ENCODE measurements around the gene FGF9.
A peak's percentile ranks its signal among the peaks of the same experiment; 100 is the strongest.

Gene FGF9

DNA sequence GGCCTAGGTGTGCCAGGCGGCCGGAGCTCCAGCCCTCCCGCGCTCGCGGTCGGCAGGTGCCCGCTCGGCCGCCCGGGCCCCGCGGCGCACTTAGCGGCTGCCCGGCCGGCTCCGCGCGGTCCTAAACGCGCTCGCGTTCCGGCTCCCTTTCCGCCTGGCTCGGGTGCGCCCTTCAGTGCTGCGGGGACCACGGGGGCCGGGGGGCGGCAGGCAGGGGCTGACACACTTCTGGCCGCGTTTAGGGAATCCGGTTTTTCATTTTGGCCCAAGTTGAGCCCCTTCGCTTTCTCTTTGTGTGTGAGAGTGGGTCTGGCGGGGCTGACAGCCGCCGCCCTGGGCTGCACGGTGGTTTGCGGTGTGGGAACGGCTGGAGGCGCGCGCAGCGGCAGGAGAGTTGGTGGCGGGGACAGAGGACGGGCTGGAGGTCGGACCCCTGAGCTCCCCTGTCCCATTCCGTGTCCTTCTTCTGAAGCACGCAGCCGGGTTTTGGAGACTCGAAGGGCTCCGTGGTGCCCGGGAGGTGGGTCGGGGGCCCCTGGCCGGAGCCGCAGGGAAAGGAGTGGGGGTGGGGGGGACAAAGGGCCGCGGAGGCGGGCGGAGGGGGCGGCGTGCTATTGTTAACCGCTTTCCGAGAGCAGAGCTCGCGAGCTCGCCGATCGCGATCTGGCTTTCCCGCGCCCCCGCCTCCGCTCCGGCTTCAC lies 3.1 kb downstream of the FGF9 start:
- Histone ChIP-seq H3K4me1 (peaks cover 34% of the 10 kb centered on the region), H3K27ac (peak overlapping the region; percentile 97), H3K4me3 (peak overlapping the region; percentile 80), H4K20me1 (peaks cover 60% of the 10 kb centered on the region), H3K4me2 (peak overlapping the region; percentile 90), H3K9ac (peak overlapping the region; percentile 97), H3K27me3 (no peaks in the 10 kb centered on the region), H3K9me3 (no peaks in the 10 kb centered on the region), H3K36me3 (peaks cover 21% of the 10 kb centered on the region; the same call in 1 of the 2 replicates)
- no peak for TF ChIP-seq Cebpa-rat (IDR thresholded peaks at IDR 0.05)

DNA sequence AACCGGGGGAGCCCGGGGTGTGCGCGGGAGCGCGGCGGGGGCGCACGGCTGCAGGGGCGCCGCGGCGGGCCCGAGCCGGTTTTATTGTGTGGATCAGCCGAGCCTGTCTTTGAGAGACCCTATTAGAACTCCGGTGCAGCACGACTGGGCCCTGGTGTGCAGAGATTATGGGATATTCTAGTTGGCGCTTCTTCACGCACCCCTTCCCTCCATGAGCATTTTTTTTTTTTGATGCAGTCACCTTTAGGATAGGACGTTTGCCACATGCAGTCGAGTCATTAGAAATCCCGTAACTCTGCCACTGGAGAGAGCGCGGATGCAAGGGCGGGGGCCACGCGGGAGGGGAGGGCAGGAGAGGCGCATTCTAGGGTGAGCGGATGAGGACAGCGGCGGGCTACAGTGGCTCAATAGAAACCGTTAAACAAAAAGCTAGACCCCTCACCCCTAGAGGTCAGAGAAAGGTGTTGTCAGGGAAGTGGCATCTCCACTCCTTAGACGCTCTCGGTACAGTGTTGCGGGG lies 3.7 kb downstream of the FGF9 start:
- peak overlapping the region; percentile 59 for H3K4me2 ChIP-seq
- no peaks in the 10 kb centered on the region for H3K9me3 ChIP-seq
- H3K4me3 ChIP-seq = peak overlapping the region; percentile 80
- peaks cover 23% of the 10 kb centered on the region; the same call in 1 of the 2 replicates for H3K36me3 ChIP-seq
- peaks cover 66% of the 10 kb centered on the region for H4K20me1 ChIP-seq
- H3K27ac ChIP-seq = peak overlapping the region; percentile 97
- H3K27me3 ChIP-seq = no peaks in the 10 kb centered on the region
- H3K9ac ChIP-seq = peak overlapping the region; percentile 97
- peaks cover 39% of the 10 kb centered on the region for H3K4me1 ChIP-seq
- TF ChIP-seq Cebpa-rat (IDR thresholded peaks at IDR 0.05) = no peak

DNA sequence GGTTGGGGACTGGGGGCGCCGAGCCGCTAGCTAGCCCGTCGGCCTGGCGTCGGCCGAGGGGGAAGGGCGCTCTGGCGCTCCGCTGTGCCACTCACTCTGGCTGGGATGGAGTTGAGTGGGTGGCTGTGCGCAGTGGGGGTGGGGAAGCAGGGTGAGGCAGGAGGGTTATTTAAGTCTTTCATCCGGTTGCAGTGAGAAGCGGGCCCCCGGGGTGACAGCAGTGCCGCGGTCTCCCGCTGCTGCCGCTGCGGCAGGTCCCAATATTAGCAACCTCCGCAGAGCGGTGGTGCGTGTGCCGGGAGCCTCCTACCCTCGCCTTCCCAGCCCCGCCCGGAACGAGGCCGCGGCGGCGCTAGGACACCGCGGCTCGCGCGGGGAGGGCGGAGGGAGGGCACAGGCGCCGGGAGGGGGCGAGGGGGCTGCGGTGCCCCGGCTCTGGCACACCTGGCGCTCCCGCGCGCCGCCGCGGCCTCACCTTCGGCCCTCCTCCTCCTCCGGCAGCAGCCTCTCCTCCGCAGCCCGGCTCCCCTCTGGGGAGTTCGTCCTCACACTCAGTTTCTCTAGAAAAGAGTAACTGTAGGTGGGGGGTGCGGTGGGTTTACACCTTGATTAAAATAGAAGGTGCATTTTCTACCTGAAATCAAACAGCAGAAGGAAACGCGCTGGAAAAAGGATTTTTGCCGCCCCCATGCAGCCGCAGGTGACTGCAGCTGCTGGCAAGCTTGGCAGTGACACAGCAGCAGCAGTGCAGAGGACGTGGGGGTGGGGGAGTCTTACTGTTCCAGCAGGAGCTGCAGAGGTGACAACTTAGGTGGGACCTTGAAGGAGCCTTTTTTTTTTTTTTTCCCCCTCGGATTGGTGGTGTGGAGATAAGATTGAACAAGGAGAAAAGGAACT lies 4.5 kb downstream of the FGF9 start:
- Histone ChIP-seq H3K4me2 (peak overlapping the region; percentile 97), H3K9me3 (no peaks in the 10 kb centered on the region), H3K4me3 (peak overlapping the region; percentile 80), H3K36me3 (peaks cover 27% of the 10 kb centered on the region; the same call in 1 of the 2 replicates), H4K20me1 (peaks cover 74% of the 10 kb centered on the region), H3K27me3 (no peaks in the 10 kb centered on the region), H3K4me1 (peaks cover 44% of the 10 kb centered on the region), H3K9ac (peak overlapping the region; percentile 82), H3K27ac (peak overlapping the region; percentile 79)
- no peak for TF ChIP-seq Cebpa-rat (IDR thresholded peaks at IDR 0.05)

DNA sequence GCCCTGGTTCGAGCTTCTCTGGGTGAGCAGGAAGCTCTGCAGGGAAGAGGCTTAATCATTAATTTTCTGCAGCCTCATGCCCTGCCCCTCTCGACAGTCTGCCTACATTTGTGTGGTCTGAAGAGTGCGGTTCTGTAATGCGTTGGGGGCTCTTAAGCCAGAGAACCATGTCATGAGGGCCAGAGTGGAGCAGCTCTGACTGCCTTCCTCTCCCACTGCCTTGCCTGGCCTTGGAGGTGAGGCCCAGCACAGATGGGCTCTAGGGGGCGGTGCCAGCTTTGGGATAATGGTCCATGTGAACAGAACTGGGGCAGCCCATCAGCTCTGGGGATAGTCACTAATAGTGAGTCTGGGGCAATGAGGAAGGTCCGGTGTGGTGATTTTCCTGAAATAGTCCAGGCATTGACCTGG lies 5.7 kb downstream of the FGF9 start:
- Histone ChIP-seq H3K9me3 (no peaks in the 10 kb centered on the region), H3K27me3 (no peaks in the 10 kb centered on the region), H3K4me2 (peak overlapping the region; percentile 97), H3K36me3 (peaks cover 37% of the 10 kb centered on the region), H3K9ac (peak overlapping the region; percentile 82), H4K20me1 (peaks cover 80% of the 10 kb centered on the region), H3K27ac (peak overlapping the region; percentile 79; the same call in 1 of the 2 replicates), H3K4me3 (peak overlapping the region; percentile 80), H3K4me1 (peaks cover 54% of the 10 kb centered on the region)
- no peak for TF ChIP-seq Cebpa-rat (IDR thresholded peaks at IDR 0.05)

DNA sequence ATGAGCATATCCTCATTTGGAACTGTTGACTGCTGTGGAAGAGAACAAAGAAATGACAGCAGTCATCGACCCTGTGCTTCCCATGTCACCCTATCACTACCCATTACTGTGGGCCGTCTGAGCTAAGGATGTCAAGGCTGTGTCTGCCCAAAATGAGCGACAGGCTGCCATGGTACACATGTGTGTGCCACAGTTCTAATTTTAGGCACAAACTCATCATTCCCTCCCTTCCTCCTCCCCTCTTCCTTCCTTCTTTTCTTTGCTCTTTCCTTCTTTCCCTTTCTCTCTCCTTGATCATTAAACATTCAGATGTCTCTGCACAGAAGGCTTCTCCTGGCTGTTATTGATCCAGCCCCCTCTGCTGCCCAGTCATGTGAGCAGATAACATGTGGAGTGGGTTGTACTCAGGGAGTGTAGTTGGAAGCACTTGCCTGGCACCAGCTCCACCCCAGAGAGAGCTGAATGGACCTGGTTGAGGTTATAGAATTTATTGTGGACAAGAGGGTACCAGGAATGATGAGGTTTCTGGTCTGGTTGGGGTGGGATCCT lies 6.3 kb downstream of the FGF9 start:
- H4K20me1 ChIP-seq = peaks cover 80% of the 10 kb centered on the region
- peak overlapping the region; percentile 97 for H3K4me2 ChIP-seq
- H3K27ac ChIP-seq = peak overlapping the region; percentile 33
- peak overlapping the region; percentile 80 for H3K4me3 ChIP-seq
- peaks cover 42% of the 10 kb centered on the region for H3K36me3 ChIP-seq
- peaks cover 58% of the 10 kb centered on the region for H3K4me1 ChIP-seq
- no peaks in the 10 kb centered on the region for H3K9me3 ChIP-seq
- TF ChIP-seq Cebpa-rat (IDR thresholded peaks at IDR 0.05) = no peak
- H3K27me3 ChIP-seq = no peaks in the 10 kb centered on the region
- peak overlapping the region; percentile 82 for H3K9ac ChIP-seq

DNA sequence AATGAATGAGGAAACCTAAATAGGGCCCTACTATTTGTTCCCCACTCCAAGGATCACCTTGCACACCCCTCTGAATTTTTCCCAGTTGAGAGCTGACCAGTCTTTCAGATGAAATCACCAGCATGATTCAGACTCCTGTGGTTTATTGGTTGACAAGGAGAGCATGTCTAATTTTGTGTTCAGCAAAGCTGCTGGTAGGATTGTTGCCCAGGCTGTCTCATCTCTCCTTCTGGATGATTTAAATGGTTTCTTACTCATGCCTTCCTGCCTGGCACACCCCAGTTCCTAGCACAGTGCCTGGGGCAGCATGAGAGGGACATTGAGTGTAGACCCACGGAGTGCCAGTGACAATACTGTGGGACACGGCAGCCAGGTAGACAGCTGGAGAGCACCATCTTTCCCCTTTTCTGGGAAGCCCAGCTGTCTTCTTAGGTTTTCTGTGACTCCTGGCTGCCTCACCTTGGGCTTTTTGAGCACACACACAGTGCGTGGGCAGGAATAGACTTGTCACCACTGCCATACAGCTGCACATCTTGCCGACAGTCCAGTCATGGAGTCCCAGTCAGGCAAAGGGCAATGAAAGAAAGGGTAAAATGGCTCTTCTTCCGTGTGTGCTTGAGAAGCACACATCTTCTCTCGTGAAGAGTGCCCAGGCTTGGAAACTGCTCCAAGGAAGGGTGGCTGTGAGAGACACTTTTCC lies 12.3 kb downstream of the FGF9 start:
- no peak for TF ChIP-seq Cebpa-rat (IDR thresholded peaks at IDR 0.05)
- peak overlapping the region; percentile 45 for H3K4me2 ChIP-seq

DNA sequence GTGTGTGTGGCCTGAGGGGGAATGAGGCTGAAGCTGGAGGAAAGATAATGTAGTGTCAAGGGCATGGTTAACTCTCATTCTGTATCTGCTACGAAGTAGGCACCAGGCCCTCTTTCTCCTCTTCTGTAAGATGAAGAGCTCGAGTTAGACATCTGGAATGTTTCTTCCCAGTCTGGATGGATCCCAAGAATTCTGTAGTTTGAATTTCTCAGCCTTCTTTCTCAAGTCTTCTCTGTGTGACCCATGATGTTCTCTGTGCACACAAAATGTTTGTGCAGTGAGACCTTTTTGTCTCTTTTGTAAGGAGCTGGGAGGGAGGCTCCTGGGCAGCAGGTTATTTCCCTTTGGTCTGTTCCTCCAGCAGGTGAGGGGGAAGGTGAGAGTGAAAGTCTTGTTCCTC lies 13.7 kb downstream of the FGF9 start:
- H4K20me1 ChIP-seq = peaks cover 100% of the 10 kb centered on the region

More for the DNA sequence above, 12.3 kb downstream of the FGF9 start:
- Histone ChIP-seq H3K9me3 (no peaks in the 10 kb centered on the region), H3K27me3 (no peaks in the 10 kb centered on the region), H3K9ac (no peak overlapping the region), H3K4me3 (no peak overlapping the region), H3K27ac (no peak overlapping the region; the same call in 1 of the 2 replicates), H3K4me1 (peaks cover 79% of the 10 kb centered on the region), H3K36me3 (peaks cover 81% of the 10 kb centered on the region), H4K20me1 (peaks cover 100% of the 10 kb centered on the region)

DNA sequence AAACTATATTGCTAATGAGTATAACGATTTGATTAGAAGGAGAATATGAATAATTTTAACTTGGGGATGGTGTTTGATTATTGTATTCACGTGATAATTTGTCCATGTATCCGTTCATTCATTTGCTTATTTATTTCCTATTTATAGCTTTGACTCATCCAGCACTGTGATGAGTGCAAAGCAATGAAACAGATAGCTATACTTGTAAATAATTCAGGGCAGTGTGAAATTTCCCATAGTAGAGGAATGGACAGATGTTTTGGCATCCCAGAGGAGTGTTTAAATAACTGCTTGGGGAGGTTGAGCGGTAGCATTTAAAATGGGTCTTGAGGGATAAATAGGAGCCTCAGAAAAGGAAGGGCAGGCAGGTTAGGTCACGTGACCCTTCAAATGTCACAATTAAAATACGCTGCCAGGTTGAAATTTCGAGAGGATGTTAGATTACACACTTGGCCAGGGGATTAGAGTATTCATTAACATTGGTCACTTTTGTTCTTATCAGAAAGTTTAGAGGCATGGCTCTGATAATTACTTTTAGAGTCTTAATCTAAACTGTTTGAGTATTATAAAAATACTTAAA lies 14.7 kb downstream of the FGF9 start:
- no peak for TF ChIP-seq Cebpa-rat (IDR thresholded peaks at IDR 0.05)
- Histone ChIP-seq H3K36me3 (peaks cover 92% of the 10 kb centered on the region), H3K4me3 (no peak overlapping the region), H3K9ac (no peak overlapping the region), H3K4me1 (peaks cover 83% of the 10 kb centered on the region), H3K27ac (no peak overlapping the region), H3K9me3 (no peaks in the 10 kb centered on the region), H3K4me2 (no peak overlapping the region), H3K27me3 (no peaks in the 10 kb centered on the region), H4K20me1 (peaks cover 100% of the 10 kb centered on the region)

More for the DNA sequence above, 13.7 kb downstream of the FGF9 start:
- no peak overlapping the region for H3K4me3 ChIP-seq
- no peak for TF ChIP-seq Cebpa-rat (IDR thresholded peaks at IDR 0.05)
- peak overlapping the region; percentile 45 for H3K4me2 ChIP-seq
- no peaks in the 10 kb centered on the region for H3K9me3 ChIP-seq
- H3K27ac ChIP-seq = no peak overlapping the region
- H3K27me3 ChIP-seq = no peaks in the 10 kb centered on the region
- H3K4me1 ChIP-seq = peaks cover 78% of the 10 kb centered on the region
- H3K36me3 ChIP-seq = peaks cover 86% of the 10 kb centered on the region
- H3K9ac ChIP-seq = no peak overlapping the region

Measured in BLaER1 (cell line).